OCI-LY1 (cell line): ENCODE data around the gene RAD51B.

Experiments used
- H2AFZ ChIP-seq: fragments of 200-600 bp; sonication (generic), shearing (Covaris generic); 2 replicates; pipeline ENCODE4 v1.6.0; 2014; ENCODE audit warnings: antibody characterized with exemption, mild to moderate bottlenecking, low read length
- H3F3A ChIP-seq: fragments of 200-600 bp; sonication (generic), shearing (Covaris generic); 2 replicates; pipeline ENCODE4 v1.6.0; 2014; ENCODE audit warnings: mild to moderate bottlenecking, antibody characterized with exemption, low read length, moderate library complexity; ENCODE audit not compliant: insufficient read depth
- H3K27ac ChIP-seq: fragments of 200-600 bp; sonication (generic); 2 replicates; pipeline ENCODE4 v1.5.1; 2014; ENCODE audit warnings: low read length, mixed run types, mild to moderate bottlenecking, low read depth; ENCODE audit not compliant: poor library complexity, severe bottlenecking
- H3K27me3 ChIP-seq: fragments of 200-600 bp; sonication (generic); 2 replicates; pipeline ENCODE4 v1.6.0; 2014; ENCODE audit warnings: antibody characterized with exemption, mild to moderate bottlenecking, low read length, moderate library complexity; ENCODE audit not compliant: insufficient read depth
- H3K36me3 ChIP-seq: fragments of 200-600 bp; sonication (generic); 2 replicates; pipeline ENCODE4 v1.6.1; 2014; ENCODE audit warnings: mild to moderate bottlenecking, antibody characterized with exemption, low read length, moderate library complexity, mixed read lengths; ENCODE audit not compliant: insufficient read depth
- H3K4me1 ChIP-seq: fragments of 200-600 bp; sonication (generic); 2 replicates; pipeline ENCODE4 v1.5.1; 2014; ENCODE audit warnings: mild to moderate bottlenecking, low read length, moderate library complexity; ENCODE audit not compliant: insufficient read depth, severe bottlenecking
- H3K4me2 ChIP-seq: fragments of 200-600 bp; sonication (generic), shearing (Covaris generic); 2 replicates; pipeline ENCODE4 v1.6.1; 2014; ENCODE audit warnings: low read length
- H3K4me3 ChIP-seq: fragments of 200-600 bp; sonication (generic); 2 replicates; pipeline ENCODE4 v1.5.1; 2014; ENCODE audit warnings: low read length, low read depth, mild to moderate bottlenecking, mixed read lengths; ENCODE audit not compliant: poor library complexity, severe bottlenecking
- H3K79me2 ChIP-seq: fragments of 200-600 bp; shearing (Covaris generic); 2 replicates; pipeline ENCODE4 v1.6.1; 2016; ENCODE audit warnings: mixed run types, low read length, mixed read lengths; ENCODE audit not compliant: insufficient read depth
- H3K9ac ChIP-seq: fragments of 200-600 bp; sonication (generic), shearing (Covaris generic); 2 replicates; pipeline ENCODE4 v1.6.1; 2014; ENCODE audit warnings: mild to moderate bottlenecking, low read length, mixed read lengths
- H3K9me2 ChIP-seq: fragments of 200-600 bp; sonication (generic), shearing (Covaris generic); 2 replicates; pipeline ENCODE4 v1.6.1; 2014; ENCODE audit warnings: low read depth, mild to moderate bottlenecking, low read length, mixed read lengths
- H3K9me3 ChIP-seq: fragments of 200-600 bp; shearing (Covaris generic); 2 replicates; pipeline ENCODE4 v1.6.1; 2014; ENCODE audit warnings: low read length, mixed read lengths
- H4K20me1 ChIP-seq: fragments of 200-600 bp; sonication (generic), shearing (Covaris generic); 2 replicates; pipeline ENCODE4 v1.6.0; 2016; ENCODE audit warnings: mild to moderate bottlenecking, low read length; ENCODE audit not compliant: insufficient read depth
- EZH2 ChIP-seq: fragments of 200-600 bp; sonication (generic), shearing (Covaris generic); IDR thresholded peaks from 2 replicates; pipeline ENCODE4 v1.8.0; 2017; ENCODE audit warnings: borderline replicate concordance, mixed run types, mild to moderate bottlenecking, antibody characterized with exemption, low read length, moderate library complexity, mixed read lengths
- TF ChIP-seq, protein P1 (sequence below): fragments of 200-600 bp; sonication (generic), shearing (Covaris generic); IDR thresholded peaks from 2 replicates; pipeline ENCODE4 v1.5.1; 2017; ENCODE audit warnings: mild to moderate bottlenecking, antibody characterized with exemption, low read length, moderate library complexity, mixed read lengths

RAD51B gene

DNA sequence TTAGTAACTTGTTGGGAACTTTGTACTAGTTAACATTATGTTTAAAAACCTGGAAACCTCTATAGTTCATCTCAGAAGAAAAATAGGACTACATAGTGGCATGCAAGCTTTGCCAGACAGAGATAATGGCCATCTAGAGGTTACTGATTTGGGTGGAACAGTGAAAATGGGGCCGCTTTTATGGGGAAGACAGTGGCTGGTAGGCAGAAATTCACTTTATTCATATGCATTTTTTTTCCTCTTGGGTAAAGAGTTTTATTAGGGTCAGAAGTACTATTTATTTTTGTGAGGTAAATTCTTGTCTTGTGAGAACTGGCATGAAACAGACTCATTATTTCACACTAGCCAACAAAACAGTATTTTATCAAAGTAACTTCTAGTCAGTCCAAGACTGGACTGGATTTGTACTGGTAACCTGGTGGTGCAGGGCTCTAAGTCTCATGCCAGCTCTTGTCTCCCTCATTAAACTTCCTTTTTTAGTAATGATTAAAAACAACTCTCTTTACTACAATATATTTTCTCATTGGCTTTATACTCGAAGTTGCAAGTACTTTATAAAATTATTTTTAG lies 345.8 kb downstream of the RAD51B start:
- Histone ChIP-seq H3K9me3 (no peaks in the 10 kb centered on the region), H3K9me2 (no peaks in the 10 kb centered on the region), H3K4me3 (no peak overlapping the region), H3F3A (no peaks in the 10 kb centered on the region), H3K79me2 (no peaks in the 10 kb centered on the region), H3K9ac (no peak overlapping the region), H3K36me3 (no peaks in the 10 kb centered on the region), H3K27me3 (no peaks in the 10 kb centered on the region), H3K27ac (no peak overlapping the region), H4K20me1 (no peaks in the 10 kb centered on the region), H2AFZ (no peak overlapping the region), H3K4me1 (no peaks in the 10 kb centered on the region), H3K4me2 (no peak overlapping the region)
- TF ChIP-seq EZH2, result no peak
- TF ChIP-seq, protein P1, sequence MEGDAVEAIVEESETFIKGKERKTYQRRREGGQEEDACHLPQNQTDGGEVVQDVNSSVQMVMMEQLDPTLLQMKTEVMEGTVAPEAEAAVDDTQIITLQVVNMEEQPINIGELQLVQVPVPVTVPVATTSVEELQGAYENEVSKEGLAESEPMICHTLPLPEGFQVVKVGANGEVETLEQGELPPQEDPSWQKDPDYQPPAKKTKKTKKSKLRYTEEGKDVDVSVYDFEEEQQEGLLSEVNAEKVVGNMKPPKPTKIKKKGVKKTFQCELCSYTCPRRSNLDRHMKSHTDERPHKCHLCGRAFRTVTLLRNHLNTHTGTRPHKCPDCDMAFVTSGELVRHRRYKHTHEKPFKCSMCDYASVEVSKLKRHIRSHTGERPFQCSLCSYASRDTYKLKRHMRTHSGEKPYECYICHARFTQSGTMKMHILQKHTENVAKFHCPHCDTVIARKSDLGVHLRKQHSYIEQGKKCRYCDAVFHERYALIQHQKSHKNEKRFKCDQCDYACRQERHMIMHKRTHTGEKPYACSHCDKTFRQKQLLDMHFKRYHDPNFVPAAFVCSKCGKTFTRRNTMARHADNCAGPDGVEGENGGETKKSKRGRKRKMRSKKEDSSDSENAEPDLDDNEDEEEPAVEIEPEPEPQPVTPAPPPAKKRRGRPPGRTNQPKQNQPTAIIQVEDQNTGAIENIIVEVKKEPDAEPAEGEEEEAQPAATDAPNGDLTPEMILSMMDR, result no peak

DNA sequence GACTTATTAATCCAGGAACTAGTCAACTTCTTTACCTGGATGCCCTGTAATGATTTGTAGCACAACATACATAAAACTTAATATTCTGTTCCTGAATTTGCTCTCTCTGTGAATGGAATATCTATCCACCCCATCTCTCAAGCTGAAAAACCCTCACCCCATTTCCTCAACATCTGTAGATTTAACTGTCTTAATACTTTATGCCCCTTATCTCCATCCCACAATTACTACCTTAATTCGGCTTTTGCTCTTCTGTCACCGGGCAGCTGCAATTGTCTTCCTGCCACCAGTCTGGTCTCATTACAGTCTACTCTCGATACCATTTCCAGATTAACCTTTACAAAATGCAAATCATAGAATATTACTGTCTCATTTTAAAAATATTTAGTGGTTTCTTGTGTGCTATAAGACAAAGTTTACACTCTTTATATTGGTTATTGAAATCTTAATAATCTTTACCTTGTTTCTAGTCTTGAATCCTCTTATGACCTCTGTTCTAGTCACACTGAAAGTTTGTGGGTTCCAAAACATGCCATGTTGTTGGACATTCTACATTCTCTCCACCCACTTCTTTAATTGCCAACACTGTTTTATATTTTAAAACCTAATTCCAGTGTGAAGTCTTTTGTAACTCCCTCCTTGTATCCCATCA lies 347.3 kb downstream of the RAD51B start:
- no peak for TF ChIP-seq EZH2
- TF ChIP-seq, protein P1, result no peak
- Histone ChIP-seq H3K27ac (no peak overlapping the region), H3F3A (no peaks in the 10 kb centered on the region), H3K4me3 (no peak overlapping the region), H4K20me1 (no peaks in the 10 kb centered on the region), H3K9me3 (no peaks in the 10 kb centered on the region), H3K4me1 (no peaks in the 10 kb centered on the region), H2AFZ (no peak overlapping the region), H3K9me2 (no peaks in the 10 kb centered on the region), H3K27me3 (no peaks in the 10 kb centered on the region), H3K9ac (no peak overlapping the region), H3K36me3 (no peaks in the 10 kb centered on the region), H3K79me2 (no peaks in the 10 kb centered on the region), H3K4me2 (no peak overlapping the region)

DNA sequence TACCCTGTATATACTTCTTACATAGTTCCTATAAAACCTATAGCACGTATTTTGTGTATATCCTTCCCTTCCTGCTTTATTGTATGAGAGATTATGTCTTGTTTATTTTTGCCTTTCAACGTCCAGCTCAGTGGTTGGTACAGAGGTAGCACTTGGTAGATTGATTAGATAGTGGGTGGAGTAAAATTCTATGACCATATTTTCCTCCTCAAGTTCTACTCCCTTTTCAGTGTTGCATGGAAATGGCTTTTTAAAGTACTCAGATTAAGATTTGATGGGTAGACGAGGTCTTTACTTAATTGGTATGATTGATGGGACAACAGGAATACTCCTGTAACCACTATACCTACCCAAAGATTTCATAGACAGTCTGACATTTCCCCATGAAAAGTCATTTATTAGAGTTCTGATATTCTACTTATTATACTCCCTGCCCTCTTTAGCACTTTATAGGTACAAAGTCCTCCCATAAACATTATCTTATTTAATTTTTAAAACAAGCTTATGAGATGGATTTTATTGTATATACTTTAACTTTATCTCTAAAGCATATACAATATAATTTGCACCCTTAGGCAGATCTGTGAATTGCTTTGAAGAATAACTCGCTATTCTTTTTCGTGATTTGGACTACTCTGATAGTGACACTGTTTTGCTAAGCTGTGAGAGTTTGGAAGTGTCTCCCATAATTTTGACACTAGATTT lies 348.0 kb downstream of the RAD51B start:
- Histone ChIP-seq H2AFZ (no peak overlapping the region), H3K9me3 (no peaks in the 10 kb centered on the region), H3K36me3 (no peaks in the 10 kb centered on the region), H3F3A (no peaks in the 10 kb centered on the region), H3K79me2 (no peaks in the 10 kb centered on the region), H3K27me3 (no peaks in the 10 kb centered on the region), H3K9ac (no peak overlapping the region), H3K4me1 (no peaks in the 10 kb centered on the region), H3K4me2 (no peak overlapping the region), H3K4me3 (no peak overlapping the region), H3K9me2 (no peaks in the 10 kb centered on the region), H4K20me1 (no peaks in the 10 kb centered on the region), H3K27ac (no peak overlapping the region)
- no peak for TF ChIP-seq EZH2
- TF ChIP-seq, protein P1, result no peak
